ENCODE results near the gene ADGRL3.

- TF ChIP-seq CTCF (conservative IDR thresholded peaks at IDR 0.05) (no peak), ZFX (IDR thresholded peaks at IDR 0.05) (no peak)
Measured at GRCh38 chr4:61251129-61251528, 51.0 kb downstream of the ADGRL3 start.
